OCI-LY7 (cell line): ENCODE data around the gene PSME4.

Experiments used
- EZH2phosphoT487 ChIP-seq: fragments of 200-600 bp; sonication (generic); IDR thresholded peaks from 2 replicates; pipeline ENCODE4 v1.6.1; 2018; ENCODE audit warnings: low read depth, borderline replicate concordance, mild to moderate bottlenecking, mixed run types, antibody characterized with exemption, low read length, moderate library complexity, mixed read lengths
- TF ChIP-seq, protein P1 (sequence below): fragments of 200-600 bp; sonication (generic); conservative IDR thresholded peaks from 2 replicates; pipeline ENCODE4 v1.5.1; 2014; ENCODE audit warnings: mild to moderate bottlenecking, antibody characterized with exemption, low read length, moderate library complexity, mixed read lengths

DNA sequence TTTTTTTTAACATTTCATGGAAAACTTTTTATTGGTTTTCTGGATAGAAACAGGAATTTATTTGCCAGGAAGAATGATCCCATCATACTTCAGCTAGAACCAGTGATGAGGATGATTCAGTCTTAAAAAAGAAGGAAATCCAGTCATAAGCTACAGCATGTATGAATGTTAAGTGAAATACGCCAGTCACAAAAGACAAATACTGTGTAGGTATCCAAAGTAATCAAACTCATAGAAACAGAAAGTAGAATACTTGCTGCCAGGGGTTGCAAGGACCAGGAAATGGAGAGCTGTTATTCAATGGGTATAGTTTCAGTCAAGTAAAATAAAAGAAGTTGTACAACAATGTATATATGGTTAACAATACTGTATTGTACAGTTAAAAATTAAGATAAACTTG lies 21.3 kb downstream of the PSME4 start:
- TF ChIP-seq, protein P1, sequence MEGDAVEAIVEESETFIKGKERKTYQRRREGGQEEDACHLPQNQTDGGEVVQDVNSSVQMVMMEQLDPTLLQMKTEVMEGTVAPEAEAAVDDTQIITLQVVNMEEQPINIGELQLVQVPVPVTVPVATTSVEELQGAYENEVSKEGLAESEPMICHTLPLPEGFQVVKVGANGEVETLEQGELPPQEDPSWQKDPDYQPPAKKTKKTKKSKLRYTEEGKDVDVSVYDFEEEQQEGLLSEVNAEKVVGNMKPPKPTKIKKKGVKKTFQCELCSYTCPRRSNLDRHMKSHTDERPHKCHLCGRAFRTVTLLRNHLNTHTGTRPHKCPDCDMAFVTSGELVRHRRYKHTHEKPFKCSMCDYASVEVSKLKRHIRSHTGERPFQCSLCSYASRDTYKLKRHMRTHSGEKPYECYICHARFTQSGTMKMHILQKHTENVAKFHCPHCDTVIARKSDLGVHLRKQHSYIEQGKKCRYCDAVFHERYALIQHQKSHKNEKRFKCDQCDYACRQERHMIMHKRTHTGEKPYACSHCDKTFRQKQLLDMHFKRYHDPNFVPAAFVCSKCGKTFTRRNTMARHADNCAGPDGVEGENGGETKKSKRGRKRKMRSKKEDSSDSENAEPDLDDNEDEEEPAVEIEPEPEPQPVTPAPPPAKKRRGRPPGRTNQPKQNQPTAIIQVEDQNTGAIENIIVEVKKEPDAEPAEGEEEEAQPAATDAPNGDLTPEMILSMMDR: no peak
- no peak for TF ChIP-seq EZH2phosphoT487
